K562 (cell line): ENCODE measurements around the gene HCN4. TPM values are rescaled to one million over a fixed set of nuclear protein-coding genes. Genes with fewer than 3 reads are reported as not detected.
A peak's percentile ranks its signal among the peaks of the same experiment; 100 is the strongest.

Experiments
- ATAC-seq: fragments of 200-7000 bp; cut with Tn5 transposase; 3 replicates; pipeline ENCODE4 v1.9.1; 2020; ENCODE audit warnings: moderate library complexity
- BruUV-seq: library from RNA; stranded (reverse); fragments of 400-500 nt; replicated peaks from 2 replicates; lab custom pipeline; 2021; lab: Mats Ljungman, UMichigan
- CTCF ChIA-PET: fragments of 300-600 bp; formaldehyde crosslinking; extraction: SDS; loops from one replicate; lab custom pipeline; 2021; ENCODE audit warnings: low intra/inter-chr PET ratio; lab: Yijun Ruan, JAX
- POLR2A ChIA-PET: fragments of 300-600, 350-650 bp; sonication (Branson Sonifier 250); formaldehyde crosslinking; extraction: SDS; loops from one replicate; lab custom pipeline; 2021; ENCODE audit warnings: antibody characterized with exemption, inconsistent platforms; lab: Yijun Ruan, JAX
- DNase-seq, 4 experiments: peaks; one replicate each; pipeline versions ENCODE4 v3.0.0 to v3.0.0-alpha.2; 2011 to 2018; ENCODE audit warnings: low spot score in 3 of 4, mixed read lengths in 3 of 4; ENCODE audit errors: extremely low read depth in 1 of 4
- FAIRE-seq: peaks from 2 replicates; lab custom pipeline; 2011; peaks lifted over from hg19 to GRCh38; lab: Jason Lieb, UNC
- H2AFZ ChIP-seq: 2 replicates; pipeline ENCODE4 v1.6.0; 2011; ENCODE audit warnings: low read depth, low read length, control low read depth, inconsistent platforms
- H3K27ac ChIP-seq: fragments of 200-600 bp; 3 replicates; pipeline ENCODE4 v1.8.0; 2011; ENCODE audit warnings: low read depth, mild to moderate bottlenecking, control low read depth, inconsistent platforms, low read length, moderate library complexity, mixed read lengths; ENCODE audit errors: extremely low read depth
- H3K27me3 ChIP-seq, 2 experiments: fragments of 300-600 bp in 1 of 2; 2 replicates in 1 of 2; 3 replicates in 1 of 2; pipeline versions ENCODE4 v1.6.0 to v1.8.0; 2011; ENCODE audit warnings: inconsistent platforms in 2 of 2, low read length in 2 of 2, mild to moderate bottlenecking in 1 of 2, mixed read lengths in 1 of 2, moderate library complexity in 1 of 2; ENCODE audit not compliant: control insufficient read depth in 2 of 2, insufficient read depth in 2 of 2
- H3K36me3 ChIP-seq: fragments of 300-600 bp; 3 replicates; pipeline ENCODE4 v1.8.0; 2011; ENCODE audit warnings: mild to moderate bottlenecking, low read length, inconsistent platforms; ENCODE audit not compliant: control insufficient read depth, insufficient read depth
- H3K4me1 ChIP-seq, 2 experiments: fragments of 200-600 bp in 1 of 2; replicated peaks in 1 of 2; 2 replicates in 1 of 2; 3 replicates in 1 of 2; pipeline versions ENCODE4 v1.5.1 to v1.8.0; 2011; ENCODE audit warnings: inconsistent platforms in 2 of 2, low read length in 2 of 2, mild to moderate bottlenecking in 1 of 2, mixed read lengths in 1 of 2, moderate library complexity in 1 of 2; ENCODE audit not compliant: control insufficient read depth in 2 of 2, insufficient read depth in 2 of 2
- H3K4me2 ChIP-seq: 2 replicates; pipeline ENCODE4 v1.6.1; 2011; ENCODE audit warnings: low read length, control low read depth, inconsistent platforms, mixed read lengths; ENCODE audit not compliant: insufficient read depth
- H3K4me3 ChIP-seq: fragments of 200-600 bp; sonication (generic), shearing (Covaris generic); 2 replicates; pipeline ENCODE4 v1.5.1; 2016; ENCODE audit warnings: control low read depth, inconsistent platforms
- H3K79me2 ChIP-seq: fragments of 200-600 bp; 3 replicates; pipeline ENCODE4 v1.8.0; 2011; ENCODE audit warnings: low read length, inconsistent platforms; ENCODE audit not compliant: control insufficient read depth, insufficient read depth
- H3K9ac ChIP-seq, 2 experiments: 2 replicates each; pipeline versions ENCODE4 v1.6.0 to v1.6.1; 2011; ENCODE audit warnings: low read depth in 2 of 2, low read length in 2 of 2, control low read depth in 1 of 2, inconsistent platforms in 1 of 2, mild to moderate bottlenecking in 1 of 2, mixed read lengths in 1 of 2; ENCODE audit not compliant: insufficient read depth in 1 of 2
- H3K9me1 ChIP-seq: one replicate; pipeline ENCODE4 v1.6.0; 2011; ENCODE audit warnings: inconsistent platforms, mild to moderate bottlenecking, low read length, moderate library complexity; ENCODE audit not compliant: control insufficient read depth, insufficient read depth
- H3K9me3 ChIP-seq: replicated peaks from 2 replicates; pipeline ENCODE4 v1.5.1; 2011; ENCODE audit warnings: low read depth, low read length, inconsistent platforms; ENCODE audit not compliant: control insufficient read depth, insufficient read depth
- H4K20me1 ChIP-seq: replicated peaks from 2 replicates; pipeline ENCODE4 v1.6.1; 2011; ENCODE audit warnings: low read length, inconsistent platforms, mixed read lengths; ENCODE audit not compliant: control insufficient read depth, insufficient read depth
- ARID1B ChIP-seq: fragments of 450-650 bp; IDR thresholded peaks from 2 replicates; pipeline ENCODE4 v1.6.1; 2016; ENCODE audit warnings: antibody characterized with exemption, mild to moderate bottlenecking, inconsistent platforms
- CHD4 ChIP-seq: fragments of 200-600 bp; sonication (generic); IDR thresholded peaks from 3 replicates; pipeline ENCODE4 v1.6.1; 2012; ENCODE audit warnings: low read depth, mild to moderate bottlenecking, mixed read lengths, low read length, inconsistent platforms; ENCODE audit not compliant: insufficient read depth, insufficient replicate concordance, poor library complexity, severe bottlenecking
- CREM ChIP-seq: IDR thresholded peaks from 2 replicates; pipeline ENCODE4 v1.6.1; 2014; ENCODE audit warnings: antibody characterized with exemption, low read depth
- CTCF ChIP-seq, 3 experiments: IDR thresholded peaks in 2 of 3; conservative IDR thresholded peaks in 1 of 3; 2 replicates each; pipeline ENCODE4 v1.5.1; 2011 to 2012; ENCODE audit warnings: low read length in 3 of 3, mild to moderate bottlenecking in 3 of 3, control low read depth in 2 of 3, improper control_type of control experiment in 1 of 3, inconsistent platforms in 1 of 3, low read depth in 1 of 3, mixed read lengths in 1 of 3, moderate library complexity in 1 of 3; ENCODE audit not compliant: insufficient read depth in 2 of 3
- HDAC8 ChIP-seq: fragments of 450-650 bp; IDR thresholded peaks from 2 replicates; pipeline ENCODE4 v1.6.1; 2016; ENCODE audit warnings: mild to moderate bottlenecking, missing genetic modification characterization, moderate library complexity, missing compliant biosample characterization
- LARP7 ChIP-seq: fragments of 450-650 bp; IDR thresholded peaks from 2 replicates; pipeline ENCODE4 v1.6.1; 2016
- MTA2 ChIP-seq: fragments of 450-650 bp; IDR thresholded peaks from 2 replicates; pipeline ENCODE4 v1.6.1; 2016; ENCODE audit warnings: low read depth
- RAD21 ChIP-seq, 2 experiments: fragments of 250-450 bp in 1 of 2; fragments of 450-650 bp in 1 of 2; sonication (Bioruptor Pico) in 1 of 2; formaldehyde crosslinking in 1 of 2; IDR thresholded peaks in 1 of 2; conservative IDR thresholded peaks in 1 of 2; 2 replicates each; pipeline versions ENCODE4 v1.4.0 to v1.8.0; 2020 to 2022; ENCODE audit warnings: mild to moderate bottlenecking in 2 of 2, moderate library complexity in 1 of 2
- ZNF146 ChIP-seq: IDR thresholded peaks from one replicate; pipeline ENCODE4 v1.6.1; 2018; ENCODE audit warnings: missing compliant biosample characterization; ENCODE audit not compliant: unreplicated experiment
- WGBS: fragments of 100-300 bp; shearing (Covaris generic); methylation state at CpG from one replicate; pipeline ENCODE4 v1.1.6; 2016; ENCODE audit warnings: low coverage, mixed read lengths; ENCODE audit not compliant: insufficient coverage; ENCODE audit errors: missing lambda C conversion rate; 5-methylcytosine and 5-hydroxymethylcytosine counted together
- in situ Hi-C: fragments of 300-500 bp; cut with MboI; formaldehyde crosslinking; loops from 4 replicates; pipeline ENCODE4 v1.15.0; 2018; ENCODE audit warnings: inconsistent platforms, mixed read lengths
- intact Hi-C: fragments of 100-400 bp; cut with micrococcal nuclease; formaldehyde crosslinking; loops from 2 replicates; pipeline ENCODE4 v1.14.2; 2022
- polyA plus RNA-seq, 8 experiments: library from polyadenylated mRNA; depleted of rRNA in 4 of 8; stranded (reverse) in 5 of 8; unstranded in 3 of 8; fragments of >200 nt; fragmentation: Nextera tagmentation in 2 of 8; fragmentation: Illumina TruSeq in 1 of 8; extraction: Ambion mirVana in 2 of 8; extraction: Trizol in 1 of 8; gene quantifications; 2 replicates each; pipeline versions ENCODE4 v1.2.1 to v1.2.3, GENCODE V29; 2011 to 2014; ENCODE audit warnings: inconsistent platforms in 1 of 8, missing spikeins in 1 of 8
- total RNA-seq, 7 experiments: library from RNA; depleted of rRNA in 6 of 7; stranded (reverse); fragments of >200 nt in 6 of 7; fragmentation: Illumina TruSeq in 2 of 7; extraction: Trizol in 2 of 7; gene quantifications; 2 replicates each; pipeline versions ENCODE4 v1.2.1 to v1.2.3, GENCODE V29; 2011 to 2021; ENCODE audit warnings: low replicate concordance in 1 of 7

The HCN4 gene
- total and polyA plus RNA-seq, 9 of the 15 experiments (the other 6 are each of a cell fraction or from before 2014, with no cell fraction given): not detected

GRCh38 chr15:73305331-73306211 lies 63.2 kb downstream of the HCN4 start:
- H4K20me1 ChIP-seq: no peaks in the 10 kb centered on the region
- no peaks in the 10 kb centered on the region; a peak in 1 of 5 replicates for H3K4me1 ChIP-seq
- ATAC-seq (peak; percentile 93), DNase-seq (peak; percentile 26 to 74 (median 46)), FAIRE-seq (peak; percentile 84)
- 3% methylated on average over 12 of the region's 12 CpGs for WGBS
- H2AFZ ChIP-seq: no peak overlapping the region
- BruUV-seq: no TSS peak
- H3K9ac ChIP-seq: no peak overlapping the region
- H3K9me3 ChIP-seq: no peaks in the 10 kb centered on the region
- ChIA-PET CTCF (interaction anchor here (1.1 to 1.7 kb wide), 4 partner anchors 255 to 399 kb away, joined by 3 to 11 read pairs (median 6); no protein-coding TSS in a partner anchor), POLR2A (interaction anchor here (1.0 kb wide), 1 partner anchor 17 kb away, joined by 3 read pairs; no protein-coding TSS in a partner anchor)
- H3K79me2 ChIP-seq: no peaks in the 10 kb centered on the region
- H3K9me1 ChIP-seq: no peaks in the 10 kb centered on the region
- H3K27me3 ChIP-seq: peaks cover 24 to 40% of the 10 kb centered on the region in 2 experiments; a peak in 4 of 5 replicates
- no peak overlapping the region for H3K27ac ChIP-seq
- in situ Hi-C loops: loop anchor here (10.0 kb wide), 1 partner anchor 239 kb away; no protein-coding TSS in a partner anchor
- H3K36me3 ChIP-seq: no peaks in the 10 kb centered on the region
- intact Hi-C loops: loop anchor here (1.0 to 5.0 kb wide), 3 partner anchors 247 to 397 kb away; no protein-coding TSS in a partner anchor
- H3K4me3 ChIP-seq: no peak overlapping the region
- no peak overlapping the region for H3K4me2 ChIP-seq
- TF ChIP-seq CREM (no peak), LARP7 (no peak), ZNF146 (CRISPR knock-in tag) (no peak), MTA2 (no peak), CTCF (IDR thresholded peaks at IDR 0.05 in 2 of 3, conservative IDR thresholded peaks at IDR 0.05 in 1 of 3; ENCODE audit: insufficient read depth in 2 of 3, low read depth in 1 of 3, low read length in 3 of 3) (peak; percentile 74 to 82 (median 77)), CHD4 (no peak), ARID1B (no peak), HDAC8 (tag) (no peak), RAD21 (CRISPR knock-in tag; conservative IDR thresholded peaks at IDR 0.05 in 1 of 2, IDR thresholded peaks at IDR 0.05 in 1 of 2) (peak; percentile 61 to 81)
